Measurements from ENCODE around the gene ARRDC4. TPM values are rescaled to one million over a fixed set of nuclear protein-coding genes. Genes with fewer than 3 reads are reported as not detected.

The ARRDC4 gene
- total RNA-seq, 2 experiments from 2014 or later = 0.52 to 0.56 TPM

DNA sequence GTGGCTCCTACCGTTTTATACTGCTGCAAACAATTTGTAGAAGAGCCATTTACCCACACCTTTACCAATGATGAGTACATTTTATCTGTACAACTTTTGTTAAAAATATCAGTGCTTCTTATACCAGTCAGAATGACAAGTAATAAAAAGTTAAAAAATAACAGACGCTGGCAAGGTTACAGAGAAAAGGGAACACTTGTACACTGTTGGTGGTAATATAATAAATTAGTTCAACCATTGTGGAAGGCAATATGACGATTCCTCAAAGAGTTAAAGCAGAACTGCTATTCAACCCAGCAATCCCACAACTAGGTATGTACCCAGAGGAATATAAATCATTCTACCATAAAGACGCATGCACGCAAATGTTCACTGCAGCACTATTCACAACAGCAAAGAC lies 51.9 kb downstream of the ARRDC4 start:
- Mint-ChIP-seq H3K27me3 (peaks cover 8% of the 10 kb centered on the region), H3K27ac (no peak overlapping the region), H3K4me1 (no peaks in the 10 kb centered on the region), H3K4me3 (no peak overlapping the region), H3K9me3 (no peaks in the 10 kb centered on the region), H3K36me3 (ENCODE audit: low read depth) (no peaks in the 10 kb centered on the region)
- ChIA-PET CTCF (no interaction called here), POLR2A (no interaction called here)
- DNase-seq = no peak

DNA sequence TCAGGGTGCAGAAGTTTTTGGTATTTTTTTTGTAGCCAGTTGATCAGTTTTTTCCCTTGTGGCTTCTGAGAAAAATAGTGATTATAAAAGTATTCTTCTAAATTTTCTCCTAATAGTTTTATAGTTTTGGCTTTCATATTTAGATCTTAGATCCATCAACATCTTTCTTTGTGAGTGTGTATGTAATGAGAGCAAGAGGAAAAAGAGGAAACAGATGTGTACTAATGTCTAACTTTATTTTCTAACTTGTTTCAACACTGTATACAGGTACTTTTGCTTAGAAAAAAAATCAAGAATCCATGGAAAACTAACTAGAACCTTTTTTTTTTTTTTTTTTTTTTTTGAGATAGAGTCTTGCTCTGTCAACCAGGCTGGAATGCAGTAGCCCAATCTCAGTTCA lies 53.1 kb downstream of the ARRDC4 start:
- H3K27ac Mint-ChIP-seq = no peak overlapping the region
- no peak overlapping the region for H3K4me3 Mint-ChIP-seq
- H3K27me3 Mint-ChIP-seq = peaks cover 8% of the 10 kb centered on the region
- ChIA-PET CTCF (no interaction called here), POLR2A (no interaction called here)
- DNase-seq = no peak
- H3K36me3 Mint-ChIP-seq (ENCODE audit: low read depth) = no peaks in the 10 kb centered on the region
- H3K4me1 Mint-ChIP-seq = no peaks in the 10 kb centered on the region
- no peaks in the 10 kb centered on the region for H3K9me3 Mint-ChIP-seq

DNA sequence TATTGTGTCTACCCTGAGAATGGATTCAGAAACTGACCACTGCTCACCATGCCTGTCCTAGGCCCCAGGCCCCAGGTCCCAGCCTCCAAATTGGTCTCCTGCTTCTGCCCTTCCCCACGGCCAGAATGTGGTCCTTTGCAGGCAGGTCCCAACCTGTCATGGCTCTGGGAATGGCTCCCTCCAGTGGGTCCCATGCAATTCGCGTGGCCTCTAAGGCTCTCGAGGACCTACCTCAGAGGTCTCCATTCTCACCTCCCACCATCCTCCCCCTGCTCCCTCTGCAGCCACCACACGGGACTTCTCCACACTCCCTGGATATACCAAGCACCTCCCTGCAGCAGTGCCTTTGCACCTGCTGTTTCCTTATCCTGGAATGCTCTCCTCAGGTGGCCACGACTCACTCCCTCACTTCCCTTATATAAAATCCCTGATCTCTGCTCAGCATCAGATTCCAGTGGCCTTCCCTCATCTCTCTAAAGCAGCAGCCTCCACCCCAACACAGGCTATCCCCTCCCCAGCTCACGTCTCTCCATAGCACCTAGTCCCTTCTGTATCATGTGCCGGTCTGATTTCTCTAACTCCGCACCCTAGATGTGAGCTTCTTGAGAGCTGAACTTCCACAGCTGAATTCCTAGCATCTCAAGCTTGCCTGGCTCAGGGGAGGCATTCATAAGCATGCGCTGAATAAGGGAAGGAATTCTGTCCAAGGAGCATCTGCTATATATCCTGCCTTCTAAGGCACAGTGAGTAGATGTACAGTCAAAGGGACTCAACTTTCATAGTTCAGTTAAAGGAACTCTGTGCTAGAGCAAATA lies 56.9 kb downstream of the ARRDC4 start:
- Mint-ChIP-seq H3K4me3 (no peak overlapping the region), H3K4me1 (no peaks in the 10 kb centered on the region), H3K9me3 (no peaks in the 10 kb centered on the region), H3K36me3 (ENCODE audit: low read depth) (no peaks in the 10 kb centered on the region), H3K27ac (no peak overlapping the region), H3K27me3 (peaks cover 4% of the 10 kb centered on the region)
- DNase-seq = no peak
- ChIA-PET CTCF (no interaction called here), POLR2A (no interaction called here)

DNA sequence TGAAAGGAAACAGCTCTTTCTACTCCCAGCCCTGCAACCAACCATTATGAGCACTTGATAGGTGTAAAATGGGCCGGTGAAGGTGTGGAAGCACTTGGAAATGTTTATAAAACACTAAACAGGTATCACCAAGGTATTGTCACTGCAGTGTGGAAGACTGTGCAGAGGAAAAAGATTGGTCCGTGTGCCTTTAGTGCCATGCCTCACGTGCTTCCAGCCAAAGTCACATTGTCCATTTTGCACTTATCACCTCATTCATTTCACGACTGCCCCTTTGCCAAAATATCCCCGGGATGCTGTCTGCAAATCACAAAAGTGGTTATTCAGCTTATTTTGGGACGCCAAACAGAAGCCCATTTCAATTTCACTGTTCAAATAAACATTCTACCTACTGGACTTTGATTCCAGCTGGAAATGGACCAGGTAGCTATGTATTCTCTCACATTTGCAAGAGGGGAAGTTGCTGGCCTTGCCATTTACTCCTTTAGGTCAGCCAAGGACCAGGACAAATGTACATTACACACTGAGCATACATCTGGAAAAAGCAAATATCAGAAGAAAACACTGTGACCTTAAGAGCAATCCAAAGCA lies 58.4 kb downstream of the ARRDC4 start:
- CTCF ChIA-PET = no interaction called here
- H3K4me1 Mint-ChIP-seq = no peaks in the 10 kb centered on the region
- POLR2A ChIA-PET = interaction anchor here (0.6 kb wide), 1 partner anchor 280 kb away, joined by 3 read pairs; no protein-coding TSS in a partner anchor
- H3K9me3 Mint-ChIP-seq = peaks cover 3% of the 10 kb centered on the region
- H3K4me3 Mint-ChIP-seq = no peak overlapping the region
- no peak for DNase-seq
- no peaks in the 10 kb centered on the region for H3K36me3 Mint-ChIP-seq (ENCODE audit: low read depth)
- no peak overlapping the region for H3K27ac Mint-ChIP-seq
- H3K27me3 Mint-ChIP-seq = no peaks in the 10 kb centered on the region

Measured in activated CD4-positive, alpha-beta T cell treated with anti-CD3 and anti-CD28 coated beads, Interleukin-2, amount 10 ng/mL, durations not matched to agents 7 days and 5 days (primary cell).